CD14-positive monocyte (primary cell): ENCODE measurements around the gene SEC24D. TPM values are rescaled to one million over a fixed set of nuclear protein-coding genes. Genes with fewer than 3 reads are reported as not detected.

Experiments
- DNase-seq, 3 donors: peaks; one replicate each; pipeline ENCODE4 v3.0.0-alpha.2; 2011 to 2022
- H2AFZ ChIP-seq: 2 replicates; pipeline ENCODE4 v1.6.0; 2012; ENCODE audit warnings: mild to moderate bottlenecking, low read depth, low read length, inconsistent platforms; ENCODE audit not compliant: insufficient read depth, poor library complexity, severe bottlenecking
- H3K27ac ChIP-seq, 2 donors: 1 replicate in 1 of 2; 2 replicates in 1 of 2; pipeline ENCODE4 v1.5.1; 2012 to 2013; ENCODE audit warnings: low read length in 2 of 2, control low read depth in 1 of 2, inconsistent platforms in 1 of 2, low read depth in 1 of 2, mild to moderate bottlenecking in 1 of 2
- H3K27me3 ChIP-seq, 2 donors: one replicate each; pipeline versions ENCODE4 v1.6.0 to v1.6.1; 2011 to 2013; ENCODE audit warnings: low read length in 2 of 2; ENCODE audit not compliant: control insufficient read depth in 2 of 2, insufficient read depth in 2 of 2
- H3K36me3 ChIP-seq, 2 donors: replicated peaks in 1 of 2; 1 replicate in 1 of 2; 2 replicates in 1 of 2; pipeline versions ENCODE4 v1.5.1 to v1.6.1; 2012 to 2013; ENCODE audit warnings: low read length in 2 of 2, control low read depth in 1 of 2, inconsistent platforms in 1 of 2, mild to moderate bottlenecking in 1 of 2; ENCODE audit not compliant: insufficient read depth in 2 of 2, control insufficient read depth in 1 of 2
- H3K4me1 ChIP-seq, 2 donors: 1 replicate in 1 of 2; 2 replicates in 1 of 2; pipeline versions ENCODE4 v1.5.1 to v1.6.1; 2012 to 2013; ENCODE audit warnings: low read length in 2 of 2, control low read depth in 1 of 2, inconsistent platforms in 1 of 2, mild to moderate bottlenecking in 1 of 2, moderate library complexity in 1 of 2; ENCODE audit not compliant: insufficient read depth in 2 of 2, control insufficient read depth in 1 of 2
- H3K4me2 ChIP-seq: replicated peaks from 2 replicates; pipeline ENCODE3; 2012; ENCODE audit warnings: low read length, moderate library complexity, mild to moderate bottlenecking; ENCODE audit not compliant: poor library complexity, severe bottlenecking; ENCODE audit errors: extremely low read depth
- H3K4me3 ChIP-seq, 3 experiments: fragments of 200-600 bp in 1 of 3; sonication (generic) in 1 of 3; replicated peaks in 1 of 3; 1 replicate in 2 of 3; 2 replicates in 1 of 3; pipeline ENCODE4 v1.5.1; 2011 to 2013; ENCODE audit warnings: low read length in 3 of 3, mild to moderate bottlenecking in 3 of 3, control low read depth in 2 of 3, low read depth in 2 of 3, inconsistent platforms in 1 of 3, moderate library complexity in 1 of 3
- H3K79me2 ChIP-seq: 2 replicates; pipeline ENCODE4 v1.6.0; 2012; ENCODE audit warnings: mild to moderate bottlenecking, control low read depth, inconsistent platforms, low read length, moderate library complexity; ENCODE audit not compliant: insufficient read depth
- H3K9ac ChIP-seq: 2 replicates; pipeline ENCODE4 v1.6.0; 2017; ENCODE audit warnings: low read length, mild to moderate bottlenecking; ENCODE audit not compliant: insufficient read depth, poor library complexity, severe bottlenecking
- H3K9me3 ChIP-seq, 2 donors: replicated peaks in 1 of 2; 1 replicate in 1 of 2; 2 replicates in 1 of 2; pipeline versions ENCODE4 v1.5.1 to v1.6.1; 2012 to 2013; ENCODE audit warnings: low read length in 2 of 2, control low read depth in 1 of 2; ENCODE audit not compliant: control insufficient read depth in 1 of 2, insufficient read depth in 1 of 2
- H4K20me1 ChIP-seq: 2 replicates; pipeline ENCODE4 v1.6.0; 2012; ENCODE audit warnings: mild to moderate bottlenecking, low read length, control low read depth, moderate library complexity; ENCODE audit not compliant: insufficient read depth
- H3K27ac Mint-ChIP-seq, 7 donors: one replicate each; pipeline ENCODE4 v1.8.0; 2020; ENCODE audit warnings: mild to moderate bottlenecking in 7 of 7, mixed read lengths in 7 of 7, moderate library complexity in 6 of 7, inconsistent platforms in 2 of 7
- H3K27me3 Mint-ChIP-seq, 3 donors: one replicate each; pipeline ENCODE4 v1.8.0; 2021 to 2022; ENCODE audit warnings: low read depth in 3 of 3, mild to moderate bottlenecking in 3 of 3, mixed read lengths in 3 of 3, moderate library complexity in 3 of 3, inconsistent platforms in 1 of 3
- H3K36me3 Mint-ChIP-seq, 2 donors: one replicate each; pipeline ENCODE4 v1.8.0; 2020; ENCODE audit warnings: mixed read lengths in 2 of 2, inconsistent platforms in 1 of 2, mild to moderate bottlenecking in 1 of 2
- H3K4me1 Mint-ChIP-seq: one replicate; pipeline ENCODE4 v1.8.0; 2020; ENCODE audit warnings: mild to moderate bottlenecking, mixed read lengths
- H3K4me3 Mint-ChIP-seq, 2 donors: one replicate each; pipeline ENCODE4 v1.8.0; 2020; ENCODE audit warnings: mild to moderate bottlenecking in 2 of 2, mixed read lengths in 2 of 2, moderate library complexity in 1 of 2
- H3K9me3 Mint-ChIP-seq, 7 donors: one replicate each; pipeline ENCODE4 v1.8.0; 2020 to 2022; ENCODE audit warnings: mixed read lengths in 7 of 7, mild to moderate bottlenecking in 6 of 7, moderate library complexity in 6 of 7, inconsistent platforms in 2 of 7
- WGBS: methylation state at CpG from one replicate; pipeline ENCODE4 v1.1.5; 2013; ENCODE audit warnings: missing lambda C conversion rate; ENCODE audit not compliant: insufficient coverage; 5-methylcytosine and 5-hydroxymethylcytosine counted together
- intact Hi-C, 2 donors: fragments of 100-400 bp; cut with micrococcal nuclease; formaldehyde crosslinking; loops; one replicate each; pipeline versions ENCODE4 v1.15.0 to v1.15.1; 2023
- polyA plus RNA-seq, 3 donors: library from polyadenylated mRNA; depleted of rRNA in 1 of 3; unstranded in 2 of 3; stranded (reverse) in 1 of 3; fragments of 300-500 nt in 2 of 3; fragments of >200 nt in 1 of 3; fragmentation: Illumina TruSeq in 2 of 3; gene quantifications; 1 replicate in 2 of 3; 2 replicates in 1 of 3; pipeline ENCODE4 v1.2.3, GENCODE V29; 2012 to 2021
- TF ChIP-seq, protein P1 (sequence below): fragments of 200-600 bp; IDR thresholded peaks from one replicate; pipeline ENCODE4 v1.8.0; 2022; ENCODE audit warnings: antibody characterized with exemption, mild to moderate bottlenecking

The SEC24D gene
- polyA plus RNA-seq, 3 donors: 16.8 to 31.3 (median 22.6) TPM

DNA sequence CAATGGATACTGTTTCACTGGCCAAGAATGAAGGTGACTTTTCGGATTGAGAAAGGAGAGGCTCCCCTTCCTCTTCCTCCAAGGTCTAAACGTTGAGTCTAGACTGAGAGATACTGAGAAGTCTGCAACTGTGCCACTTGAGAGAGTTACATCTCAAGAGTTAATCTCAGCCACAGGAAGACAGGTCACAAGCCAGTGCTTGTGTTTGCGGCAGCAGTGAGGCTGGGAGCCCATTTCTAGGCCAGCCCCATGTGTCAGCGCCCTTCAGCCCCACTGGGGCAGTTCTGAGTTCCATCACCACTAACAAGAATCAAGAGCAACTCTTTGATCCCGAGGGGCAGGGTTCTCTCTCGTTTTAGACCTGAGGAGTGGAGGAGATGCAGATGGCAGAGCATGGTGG lies 7.3 kb upstream of the SEC24D start:
- Mint-ChIP-seq H3K4me3 (no peak overlapping the region), H3K9me3 (no peaks in the 10 kb centered on the region), H3K4me1 (no peaks in the 10 kb centered on the region), H3K36me3 (no peaks in the 10 kb centered on the region), H3K27me3 (peaks cover under 1 to 8% (median 3%) of the 10 kb centered on the region in 3 donors), H3K27ac (no peak overlapping the region)
- Histone ChIP-seq H3K4me3 (no peak overlapping the region), H3K4me2 (no peak overlapping the region), H4K20me1 (no peaks in the 10 kb centered on the region), H3K9ac (no peak overlapping the region), H3K4me1 (no peaks in the 10 kb centered on the region), H3K27me3 (no peaks in the 10 kb centered on the region), H2AFZ (no peak overlapping the region), H3K27ac (no peak overlapping the region), H3K36me3 (no peaks in the 10 kb centered on the region), H3K9me3 (no peaks in the 10 kb centered on the region), H3K79me2 (no peaks in the 10 kb centered on the region)
- DNase-seq: no peak
- TF ChIP-seq, protein P1, sequence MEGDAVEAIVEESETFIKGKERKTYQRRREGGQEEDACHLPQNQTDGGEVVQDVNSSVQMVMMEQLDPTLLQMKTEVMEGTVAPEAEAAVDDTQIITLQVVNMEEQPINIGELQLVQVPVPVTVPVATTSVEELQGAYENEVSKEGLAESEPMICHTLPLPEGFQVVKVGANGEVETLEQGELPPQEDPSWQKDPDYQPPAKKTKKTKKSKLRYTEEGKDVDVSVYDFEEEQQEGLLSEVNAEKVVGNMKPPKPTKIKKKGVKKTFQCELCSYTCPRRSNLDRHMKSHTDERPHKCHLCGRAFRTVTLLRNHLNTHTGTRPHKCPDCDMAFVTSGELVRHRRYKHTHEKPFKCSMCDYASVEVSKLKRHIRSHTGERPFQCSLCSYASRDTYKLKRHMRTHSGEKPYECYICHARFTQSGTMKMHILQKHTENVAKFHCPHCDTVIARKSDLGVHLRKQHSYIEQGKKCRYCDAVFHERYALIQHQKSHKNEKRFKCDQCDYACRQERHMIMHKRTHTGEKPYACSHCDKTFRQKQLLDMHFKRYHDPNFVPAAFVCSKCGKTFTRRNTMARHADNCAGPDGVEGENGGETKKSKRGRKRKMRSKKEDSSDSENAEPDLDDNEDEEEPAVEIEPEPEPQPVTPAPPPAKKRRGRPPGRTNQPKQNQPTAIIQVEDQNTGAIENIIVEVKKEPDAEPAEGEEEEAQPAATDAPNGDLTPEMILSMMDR: no peak
- intact Hi-C loops: no loop called here
- WGBS: 94% methylated on average over 2 of the region's 6 CpGs

DNA sequence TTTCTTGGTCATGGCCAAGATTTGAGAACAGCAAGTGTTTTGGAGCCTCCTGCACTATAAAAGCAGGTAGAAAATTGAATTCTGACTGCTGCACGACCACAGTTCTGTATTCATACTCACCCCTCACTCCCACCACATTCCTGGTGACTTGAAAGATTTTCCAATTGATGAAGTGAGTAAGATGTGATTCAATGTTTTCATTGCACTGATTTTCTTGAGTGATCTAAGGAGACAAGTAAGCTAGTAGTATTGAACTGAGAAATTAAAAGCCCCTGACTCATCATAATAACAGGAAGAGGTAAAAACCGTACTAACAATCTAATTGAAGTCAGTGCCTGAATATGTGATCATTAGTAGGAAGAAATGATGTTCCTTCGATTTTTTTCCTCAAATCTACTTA lies 6.1 kb upstream of the SEC24D start:
- Mint-ChIP-seq H3K4me1 (no peaks in the 10 kb centered on the region), H3K27me3 (peaks cover 1 to 3% (median 1%) of the 10 kb centered on the region in 3 donors), H3K9me3 (no peaks in the 10 kb centered on the region), H3K27ac (no peak overlapping the region), H3K36me3 (no peaks in the 10 kb centered on the region), H3K4me3 (no peak overlapping the region)
- Histone ChIP-seq H3K36me3 (no peaks in the 10 kb centered on the region), H3K9me3 (no peaks in the 10 kb centered on the region), H3K9ac (no peak overlapping the region), H2AFZ (no peak overlapping the region), H3K27ac (no peak overlapping the region), H3K4me3 (no peak overlapping the region), H3K79me2 (no peaks in the 10 kb centered on the region), H3K4me2 (no peak overlapping the region), H4K20me1 (no peaks in the 10 kb centered on the region), H3K27me3 (no peaks in the 10 kb centered on the region), H3K4me1 (no peaks in the 10 kb centered on the region)
- intact Hi-C loops: no loop called here
- no CpG with 5 or more reads among the region's 3 CpGs for WGBS
- TF ChIP-seq, protein P1: no peak
- no peak for DNase-seq
